ENCODE data around the gene GUCY1B1.

DNA sequence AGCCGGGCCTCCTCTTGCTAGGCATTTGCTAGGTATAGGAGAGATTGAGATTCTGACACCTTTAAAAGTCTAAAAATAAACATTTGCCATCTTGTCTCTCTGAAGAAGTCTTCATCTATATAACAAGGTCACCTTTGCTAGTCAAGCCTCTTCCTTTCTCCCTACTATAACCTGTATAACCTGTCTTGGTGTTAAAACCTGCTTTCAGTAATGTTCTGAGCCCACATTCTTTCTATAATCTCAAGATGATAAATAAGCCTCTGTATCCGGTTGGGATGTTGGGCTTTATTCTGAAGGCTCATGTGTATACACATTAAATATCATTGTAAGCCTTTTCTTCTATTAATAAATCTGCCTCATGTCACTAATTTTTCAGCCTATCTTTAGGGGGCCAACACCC lies 97.1 kb downstream of the GUCY1B1 start:
- TF ChIP-seq, protein P1, sequence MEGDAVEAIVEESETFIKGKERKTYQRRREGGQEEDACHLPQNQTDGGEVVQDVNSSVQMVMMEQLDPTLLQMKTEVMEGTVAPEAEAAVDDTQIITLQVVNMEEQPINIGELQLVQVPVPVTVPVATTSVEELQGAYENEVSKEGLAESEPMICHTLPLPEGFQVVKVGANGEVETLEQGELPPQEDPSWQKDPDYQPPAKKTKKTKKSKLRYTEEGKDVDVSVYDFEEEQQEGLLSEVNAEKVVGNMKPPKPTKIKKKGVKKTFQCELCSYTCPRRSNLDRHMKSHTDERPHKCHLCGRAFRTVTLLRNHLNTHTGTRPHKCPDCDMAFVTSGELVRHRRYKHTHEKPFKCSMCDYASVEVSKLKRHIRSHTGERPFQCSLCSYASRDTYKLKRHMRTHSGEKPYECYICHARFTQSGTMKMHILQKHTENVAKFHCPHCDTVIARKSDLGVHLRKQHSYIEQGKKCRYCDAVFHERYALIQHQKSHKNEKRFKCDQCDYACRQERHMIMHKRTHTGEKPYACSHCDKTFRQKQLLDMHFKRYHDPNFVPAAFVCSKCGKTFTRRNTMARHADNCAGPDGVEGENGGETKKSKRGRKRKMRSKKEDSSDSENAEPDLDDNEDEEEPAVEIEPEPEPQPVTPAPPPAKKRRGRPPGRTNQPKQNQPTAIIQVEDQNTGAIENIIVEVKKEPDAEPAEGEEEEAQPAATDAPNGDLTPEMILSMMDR (conservative IDR thresholded peaks at IDR 0.05): no peak
- TF ChIP-seq EZH2 (IDR thresholded peaks at IDR 0.05; ENCODE audit: low read depth): no peak

Measured in PC-9 (cell line).